Peyer's patch (tissue), 4 donors: ENCODE data around the gene CD207. TPM values are rescaled to one million over a fixed set of nuclear protein-coding genes. Genes with fewer than 3 reads are reported as not detected.

ENCODE experiments used
- DNase-seq, 3 donors: peaks; one replicate each; pipeline ENCODE4 v3.0.0-alpha.2; 2017 to 2019
- H3K27ac ChIP-seq, 4 donors: fragments of 200-600 bp; sonication (generic); one replicate each; pipeline ENCODE4 v1.5.1; 2016 to 2019
- H3K27me3 ChIP-seq, 2 donors: fragments of 200-600 bp; sonication (generic); one replicate each; pipeline ENCODE4 v1.5.1; 2019
- H3K36me3 ChIP-seq, 3 donors: fragments of 200-600 bp; sonication (generic); one replicate each; pipeline ENCODE4 v1.5.1; 2016 to 2019
- H3K4me1 ChIP-seq, 4 donors: fragments of 200-600 bp; sonication (generic); one replicate each; pipeline ENCODE4 v1.5.1; 2016 to 2019
- H3K4me3 ChIP-seq, 4 donors: fragments of 200-600 bp; sonication (generic); 1 replicate in 3 of 4; 2 replicates in 1 of 4; pipeline ENCODE4 v1.5.1; 2016 to 2019; ENCODE audit warnings: mild to moderate bottlenecking in 1 of 4
- H3K9me3 ChIP-seq, 4 donors: fragments of 200-600 bp; sonication (generic); one replicate each; pipeline ENCODE4 v1.5.1; 2016 to 2019; ENCODE audit warnings: mild to moderate bottlenecking in 1 of 4
- POLR2A ChIP-seq, 2 donors: fragments of 450-650 bp; IDR thresholded peaks; one replicate each; pipeline ENCODE4 v1.5.1; 2017; ENCODE audit warnings: antibody characterized with exemption in 2 of 2, mild to moderate bottlenecking in 2 of 2, moderate library complexity in 2 of 2
- total RNA-seq, 4 donors: library from RNA; depleted of rRNA; stranded (reverse); fragments of >200 nt; gene quantifications; one replicate each; pipeline ENCODE4 v1.1.0, GENCODE V29; 2016
- TF ChIP-seq, protein P1 (sequence below), 6 experiments: fragments of 450-650 bp in 4 of 6; fragments of 200-600 bp in 2 of 6; sonication (generic) in 1 of 6; IDR thresholded peaks; one replicate each; pipeline ENCODE4 v1.5.1; 2017 to 2019; ENCODE audit warnings: antibody characterized with exemption in 6 of 6, mild to moderate bottlenecking in 3 of 6, moderate library complexity in 1 of 6

CD207 gene
- total RNA-seq, 4 donors from 2014 or later = not detected

DNA sequence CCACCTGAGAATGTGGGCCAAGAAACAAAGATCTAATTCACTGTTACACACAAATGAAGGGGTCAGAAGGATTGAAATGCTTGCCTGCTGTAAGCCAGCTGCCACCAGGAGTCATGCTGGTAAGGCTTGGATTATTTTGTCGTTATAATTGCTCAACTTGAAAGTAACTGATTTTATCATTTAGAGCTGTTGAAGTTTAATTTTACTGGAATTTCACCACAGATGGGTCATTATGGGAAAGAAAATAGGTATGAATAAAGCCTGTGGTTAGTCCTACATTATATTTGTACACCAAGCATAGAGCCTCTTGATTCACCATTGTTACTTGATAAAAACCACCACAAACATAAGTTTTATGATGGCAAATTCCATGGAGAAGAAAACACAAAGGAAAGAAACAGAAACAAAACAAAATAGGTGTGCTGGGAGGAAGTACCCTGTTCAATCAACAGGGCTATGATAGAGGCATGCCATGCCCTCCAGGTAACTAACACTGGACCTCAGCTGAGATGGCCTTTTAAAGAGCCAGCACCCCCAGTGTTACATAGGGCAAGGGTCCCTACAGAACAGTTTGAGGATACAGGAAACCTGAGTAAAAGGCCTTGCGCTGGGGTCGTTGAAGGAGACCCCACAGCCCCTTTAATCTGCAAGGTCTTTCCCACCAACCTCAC lies 18.2 kb downstream of the CD207 start:
- DNase-seq = peak in 1 of 3 donors; percentile 33
- Histone ChIP-seq H3K4me3 (no peak overlapping the region), H3K27me3 (no peaks in the 10 kb centered on the region), H3K36me3 (no peaks in the 10 kb centered on the region), H3K4me1 (no peaks in the 10 kb centered on the region), H3K27ac (no peak overlapping the region), H3K9me3 (no peaks in the 10 kb centered on the region)
- TF ChIP-seq, protein P1, sequence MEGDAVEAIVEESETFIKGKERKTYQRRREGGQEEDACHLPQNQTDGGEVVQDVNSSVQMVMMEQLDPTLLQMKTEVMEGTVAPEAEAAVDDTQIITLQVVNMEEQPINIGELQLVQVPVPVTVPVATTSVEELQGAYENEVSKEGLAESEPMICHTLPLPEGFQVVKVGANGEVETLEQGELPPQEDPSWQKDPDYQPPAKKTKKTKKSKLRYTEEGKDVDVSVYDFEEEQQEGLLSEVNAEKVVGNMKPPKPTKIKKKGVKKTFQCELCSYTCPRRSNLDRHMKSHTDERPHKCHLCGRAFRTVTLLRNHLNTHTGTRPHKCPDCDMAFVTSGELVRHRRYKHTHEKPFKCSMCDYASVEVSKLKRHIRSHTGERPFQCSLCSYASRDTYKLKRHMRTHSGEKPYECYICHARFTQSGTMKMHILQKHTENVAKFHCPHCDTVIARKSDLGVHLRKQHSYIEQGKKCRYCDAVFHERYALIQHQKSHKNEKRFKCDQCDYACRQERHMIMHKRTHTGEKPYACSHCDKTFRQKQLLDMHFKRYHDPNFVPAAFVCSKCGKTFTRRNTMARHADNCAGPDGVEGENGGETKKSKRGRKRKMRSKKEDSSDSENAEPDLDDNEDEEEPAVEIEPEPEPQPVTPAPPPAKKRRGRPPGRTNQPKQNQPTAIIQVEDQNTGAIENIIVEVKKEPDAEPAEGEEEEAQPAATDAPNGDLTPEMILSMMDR (IDR thresholded peaks at IDR 0.05) = no peak
- no peak for TF ChIP-seq POLR2A (IDR thresholded peaks at IDR 0.05)

DNA sequence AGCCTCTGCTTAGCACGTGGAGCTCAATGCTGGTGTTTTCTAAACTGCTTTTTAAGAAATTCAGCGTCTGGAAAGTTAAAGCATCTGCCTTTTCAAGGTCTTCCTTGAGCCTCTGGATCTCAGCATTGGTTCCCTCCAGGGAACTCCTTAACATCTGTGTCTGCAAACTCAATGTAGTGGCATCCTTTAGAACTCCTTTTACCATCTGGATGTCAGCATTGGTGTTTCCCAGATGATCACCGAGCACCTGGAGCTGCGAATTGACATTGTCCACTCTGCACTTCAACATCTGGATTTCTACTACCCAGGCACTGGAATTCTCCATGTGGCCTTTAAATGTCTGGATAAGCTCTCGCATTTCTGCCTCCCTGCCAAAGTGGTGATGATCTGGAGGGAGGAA lies 18.9 kb downstream of the CD207 start:
- TF ChIP-seq, protein P1 (IDR thresholded peaks at IDR 0.05) = no peak
- no peak for TF ChIP-seq POLR2A (IDR thresholded peaks at IDR 0.05)
- H3K4me1 ChIP-seq = no peaks in the 10 kb centered on the region

DNA sequence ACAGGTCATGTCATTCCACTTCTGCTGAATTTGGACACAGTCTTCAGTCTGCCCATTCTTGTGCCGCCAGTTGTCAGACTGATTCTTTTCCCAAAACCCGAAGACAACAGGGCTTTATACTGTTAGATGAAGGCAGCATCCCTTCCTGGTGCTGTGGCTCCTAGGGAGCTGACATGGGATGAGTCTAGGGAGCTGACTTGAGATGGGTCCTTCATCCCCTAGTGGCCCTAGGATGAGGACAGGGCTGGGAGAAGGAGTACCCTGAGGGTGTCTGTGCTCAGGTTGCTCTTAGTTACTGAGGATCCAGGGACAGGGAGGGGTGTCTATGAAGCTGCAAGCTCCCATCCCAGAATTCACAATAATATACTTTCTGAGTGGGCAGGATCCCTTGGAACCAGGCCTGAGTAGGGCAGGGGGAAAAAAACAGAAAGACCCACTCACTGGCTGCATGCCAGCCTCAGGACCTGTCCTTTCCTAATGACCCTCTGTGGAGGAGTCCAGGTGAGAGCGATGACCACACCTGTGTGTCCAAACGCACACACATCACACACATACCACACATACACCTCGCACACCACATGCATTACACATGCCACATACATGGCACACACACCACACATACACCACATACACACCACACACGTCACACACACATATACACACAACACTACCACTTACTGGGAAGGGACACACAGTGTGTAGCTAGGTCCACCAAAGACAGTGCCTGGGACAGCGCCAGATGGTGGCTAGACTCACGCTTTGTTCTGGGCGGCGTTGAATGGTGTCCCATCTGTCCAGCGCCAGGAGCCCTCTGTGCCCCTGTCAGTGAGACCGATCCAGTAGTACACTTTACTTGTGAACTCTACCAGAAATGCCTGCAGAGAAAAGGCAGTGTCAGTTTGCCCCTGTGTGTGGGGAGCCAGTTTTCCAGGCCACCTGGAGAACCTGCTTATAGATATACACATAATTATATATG lies 26.3 kb downstream of the CD207 start:
- no peaks in the 10 kb centered on the region for H3K4me1 ChIP-seq
- DNase-seq = no peak
- H3K27me3 ChIP-seq = no peaks in the 10 kb centered on the region
- H3K4me3 ChIP-seq = no peak overlapping the region
- no peaks in the 10 kb centered on the region for H3K36me3 ChIP-seq
- H3K9me3 ChIP-seq = no peaks in the 10 kb centered on the region
- H3K27ac ChIP-seq = no peak overlapping the region
- TF ChIP-seq, protein P1 (IDR thresholded peaks at IDR 0.05) = no peak
- TF ChIP-seq POLR2A (IDR thresholded peaks at IDR 0.05) = no peak

More for the DNA sequence above, 18.9 kb downstream of the CD207 start:
- Histone ChIP-seq H3K27me3 (no peaks in the 10 kb centered on the region), H3K4me3 (no peak overlapping the region), H3K27ac (no peak overlapping the region), H3K36me3 (no peaks in the 10 kb centered on the region), H3K9me3 (no peaks in the 10 kb centered on the region)
- no peak for DNase-seq

DNA sequence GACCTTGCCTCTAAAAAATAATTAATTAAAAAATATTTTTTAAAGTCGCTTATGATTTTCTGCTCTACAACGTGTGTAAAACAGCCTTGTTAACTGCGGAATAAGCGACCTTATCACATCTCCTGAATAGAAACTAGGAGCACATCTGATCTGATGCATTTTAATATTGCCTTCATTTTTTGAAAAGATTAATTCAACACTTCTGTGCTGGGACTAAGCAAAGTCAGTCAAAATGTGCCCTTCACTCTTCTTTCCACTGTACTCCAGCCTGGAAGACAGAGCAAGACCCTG lies 27.8 kb downstream of the CD207 start:
- H3K4me1 ChIP-seq = no peaks in the 10 kb centered on the region
- DNase-seq = no peak
- TF ChIP-seq POLR2A (IDR thresholded peaks at IDR 0.05) = no peak
- TF ChIP-seq, protein P1 (IDR thresholded peaks at IDR 0.05) = no peak
- no peaks in the 10 kb centered on the region for H3K9me3 ChIP-seq
- H3K27me3 ChIP-seq = no peaks in the 10 kb centered on the region
- H3K4me3 ChIP-seq = no peak overlapping the region
- no peaks in the 10 kb centered on the region for H3K36me3 ChIP-seq
- no peak overlapping the region for H3K27ac ChIP-seq

DNA sequence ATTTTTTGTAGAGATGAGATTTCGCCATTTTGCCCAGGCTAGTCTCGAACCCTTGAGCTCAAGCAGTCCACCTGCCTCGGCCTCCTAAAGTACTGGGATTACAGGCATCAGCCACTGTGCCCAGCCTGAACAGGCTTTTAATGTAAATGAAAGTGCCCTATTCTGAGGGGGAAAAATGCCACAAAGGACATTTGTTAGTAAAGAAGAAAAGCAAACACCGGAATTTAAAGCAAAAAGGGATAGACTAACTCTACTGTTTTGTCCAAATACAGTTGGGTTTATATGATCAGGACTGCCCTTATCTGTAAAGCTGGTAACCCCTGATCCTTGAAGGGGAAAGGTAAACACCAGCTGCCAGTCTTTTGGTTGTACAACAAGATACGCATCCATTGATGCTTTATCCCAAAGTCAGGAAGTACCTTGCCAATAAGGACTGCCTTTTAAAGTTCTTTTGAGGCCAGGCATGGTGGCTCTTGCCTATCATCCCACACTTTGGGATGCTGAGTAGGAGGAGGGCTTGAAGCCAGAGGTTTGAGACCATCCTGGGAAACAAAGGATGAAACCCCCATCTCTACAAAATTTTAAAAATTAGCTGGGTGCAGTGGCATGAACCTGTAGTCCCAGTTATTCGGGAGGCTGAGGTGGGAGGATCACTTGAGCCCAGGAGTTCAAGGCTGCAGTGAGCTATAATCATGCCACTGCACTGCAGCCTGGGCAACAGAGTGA lies 28.4 kb downstream of the CD207 start:
- no peaks in the 10 kb centered on the region for H3K4me1 ChIP-seq
- no peaks in the 10 kb centered on the region for H3K9me3 ChIP-seq
- DNase-seq = no peak
- H3K27ac ChIP-seq = no peak overlapping the region
- H3K4me3 ChIP-seq = no peak overlapping the region
- H3K27me3 ChIP-seq = no peaks in the 10 kb centered on the region
- H3K36me3 ChIP-seq = no peaks in the 10 kb centered on the region
- TF ChIP-seq POLR2A (IDR thresholded peaks at IDR 0.05) = no peak
- TF ChIP-seq, protein P1 (IDR thresholded peaks at IDR 0.05) = no peak
